SIG-M5 treated with dmso at 0.1 percent for 504 hours (cell line): ENCODE results near the gene ZNF593OS.

Experiments
- DNase-seq: peaks from one replicate; lab custom pipeline; 2025; ENCODE audit not compliant: unreplicated experiment; lab: John Stamatoyannopoulos, UW

The ZNF593OS gene

GRCh38 chr1:26184883-26185282, 13.3 kb upstream of the ZNF593OS start:
- DNase-seq = no peak

GRCh38 chr1:26184086-26184485, 12.5 kb upstream of the ZNF593OS start:
- DNase-seq = no peak

- no peak for DNase-seq
Measured at GRCh38 chr1:26182383-26182696, 10.7 kb upstream of the ZNF593OS start.

GRCh38 chr1:26181586-26182382, 10.2 kb upstream of the ZNF593OS start:
- no peak for DNase-seq

- DNase-seq = no peak
Measured at GRCh38 chr1:26180010-26180506, 8.4 kb upstream of the ZNF593OS start.

- DNase-seq = peak; percentile 40
Measured at GRCh38 chr1:26177182-26177684, 5.6 kb upstream of the ZNF593OS start, which contains the start of gene CNKSR1. TSS of gene CNKSR1 (plus strand) at chr1:26177491. CDS start at chr1:26177548, 57 bp downstream.

- no peak for DNase-seq
Measured at GRCh38 chr1:26175346-26175745, 3.7 kb upstream of the ZNF593OS start.

- DNase-seq = no peak
Measured at GRCh38 chr1:26170472-26170821, 1.2 kb downstream of the ZNF593OS start.

- DNase-seq = peak; percentile 86
Measured at GRCh38 chr1:26169669-26170471, 1.8 kb downstream of the ZNF593OS start, which contains the start of gene ZNF593. TSS of gene ZNF593 (plus strand) at chr1:26169908. CDS start at chr1:26169984, 76 bp downstream.

- DNase-seq = no peak
Measured at GRCh38 chr1:26169198-26169554, 2.5 kb downstream of the ZNF593OS start.

- no peak for DNase-seq
Measured at GRCh38 chr1:26168410-26169197, 3.0 kb downstream of the ZNF593OS start, which contains the start of gene C1orf232. TSS of gene C1orf232 (minus strand) at chr1:26168963. CDS start at chr1:26168499, 464 bp downstream.

- DNase-seq = no peak
Measured at GRCh38 chr1:26166719-26167281, 4.8 kb downstream of the ZNF593OS start.

GRCh38 chr1:26164861-26165842, 6.5 kb downstream of the ZNF593OS start:
- no peak for DNase-seq

GRCh38 chr1:26164036-26164860, 7.4 kb downstream of the ZNF593OS start:
- no peak for DNase-seq

GRCh38 chr1:26163684-26164035, 8.0 kb downstream of the ZNF593OS start:
- no peak for DNase-seq

- no peak for DNase-seq
Measured at GRCh38 chr1:26162220-26162709, 9.4 kb downstream of the ZNF593OS start.

- peak; percentile 30 for DNase-seq
Measured at GRCh38 chr1:26161415-26162219, 10.0 kb downstream of the ZNF593OS start.
